ENCODE results near the gene E4F1. TPM values are rescaled to one million over a fixed set of nuclear protein-coding genes. Genes with fewer than 3 reads are reported as not detected.
A peak's percentile ranks its signal among the peaks of the same experiment; 100 is the strongest.

E4F1 gene
- total and polyA plus RNA-seq, 2 of the 13 experiments (the other 11 are each of a cell fraction or from before 2014, with no cell fraction given): 13.8 to 19.5 TPM

GRCh38 chr16:2226245-2226793, 2.9 kb downstream of the E4F1 start (continued):
- TF ChIP-seq, protein P1, sequence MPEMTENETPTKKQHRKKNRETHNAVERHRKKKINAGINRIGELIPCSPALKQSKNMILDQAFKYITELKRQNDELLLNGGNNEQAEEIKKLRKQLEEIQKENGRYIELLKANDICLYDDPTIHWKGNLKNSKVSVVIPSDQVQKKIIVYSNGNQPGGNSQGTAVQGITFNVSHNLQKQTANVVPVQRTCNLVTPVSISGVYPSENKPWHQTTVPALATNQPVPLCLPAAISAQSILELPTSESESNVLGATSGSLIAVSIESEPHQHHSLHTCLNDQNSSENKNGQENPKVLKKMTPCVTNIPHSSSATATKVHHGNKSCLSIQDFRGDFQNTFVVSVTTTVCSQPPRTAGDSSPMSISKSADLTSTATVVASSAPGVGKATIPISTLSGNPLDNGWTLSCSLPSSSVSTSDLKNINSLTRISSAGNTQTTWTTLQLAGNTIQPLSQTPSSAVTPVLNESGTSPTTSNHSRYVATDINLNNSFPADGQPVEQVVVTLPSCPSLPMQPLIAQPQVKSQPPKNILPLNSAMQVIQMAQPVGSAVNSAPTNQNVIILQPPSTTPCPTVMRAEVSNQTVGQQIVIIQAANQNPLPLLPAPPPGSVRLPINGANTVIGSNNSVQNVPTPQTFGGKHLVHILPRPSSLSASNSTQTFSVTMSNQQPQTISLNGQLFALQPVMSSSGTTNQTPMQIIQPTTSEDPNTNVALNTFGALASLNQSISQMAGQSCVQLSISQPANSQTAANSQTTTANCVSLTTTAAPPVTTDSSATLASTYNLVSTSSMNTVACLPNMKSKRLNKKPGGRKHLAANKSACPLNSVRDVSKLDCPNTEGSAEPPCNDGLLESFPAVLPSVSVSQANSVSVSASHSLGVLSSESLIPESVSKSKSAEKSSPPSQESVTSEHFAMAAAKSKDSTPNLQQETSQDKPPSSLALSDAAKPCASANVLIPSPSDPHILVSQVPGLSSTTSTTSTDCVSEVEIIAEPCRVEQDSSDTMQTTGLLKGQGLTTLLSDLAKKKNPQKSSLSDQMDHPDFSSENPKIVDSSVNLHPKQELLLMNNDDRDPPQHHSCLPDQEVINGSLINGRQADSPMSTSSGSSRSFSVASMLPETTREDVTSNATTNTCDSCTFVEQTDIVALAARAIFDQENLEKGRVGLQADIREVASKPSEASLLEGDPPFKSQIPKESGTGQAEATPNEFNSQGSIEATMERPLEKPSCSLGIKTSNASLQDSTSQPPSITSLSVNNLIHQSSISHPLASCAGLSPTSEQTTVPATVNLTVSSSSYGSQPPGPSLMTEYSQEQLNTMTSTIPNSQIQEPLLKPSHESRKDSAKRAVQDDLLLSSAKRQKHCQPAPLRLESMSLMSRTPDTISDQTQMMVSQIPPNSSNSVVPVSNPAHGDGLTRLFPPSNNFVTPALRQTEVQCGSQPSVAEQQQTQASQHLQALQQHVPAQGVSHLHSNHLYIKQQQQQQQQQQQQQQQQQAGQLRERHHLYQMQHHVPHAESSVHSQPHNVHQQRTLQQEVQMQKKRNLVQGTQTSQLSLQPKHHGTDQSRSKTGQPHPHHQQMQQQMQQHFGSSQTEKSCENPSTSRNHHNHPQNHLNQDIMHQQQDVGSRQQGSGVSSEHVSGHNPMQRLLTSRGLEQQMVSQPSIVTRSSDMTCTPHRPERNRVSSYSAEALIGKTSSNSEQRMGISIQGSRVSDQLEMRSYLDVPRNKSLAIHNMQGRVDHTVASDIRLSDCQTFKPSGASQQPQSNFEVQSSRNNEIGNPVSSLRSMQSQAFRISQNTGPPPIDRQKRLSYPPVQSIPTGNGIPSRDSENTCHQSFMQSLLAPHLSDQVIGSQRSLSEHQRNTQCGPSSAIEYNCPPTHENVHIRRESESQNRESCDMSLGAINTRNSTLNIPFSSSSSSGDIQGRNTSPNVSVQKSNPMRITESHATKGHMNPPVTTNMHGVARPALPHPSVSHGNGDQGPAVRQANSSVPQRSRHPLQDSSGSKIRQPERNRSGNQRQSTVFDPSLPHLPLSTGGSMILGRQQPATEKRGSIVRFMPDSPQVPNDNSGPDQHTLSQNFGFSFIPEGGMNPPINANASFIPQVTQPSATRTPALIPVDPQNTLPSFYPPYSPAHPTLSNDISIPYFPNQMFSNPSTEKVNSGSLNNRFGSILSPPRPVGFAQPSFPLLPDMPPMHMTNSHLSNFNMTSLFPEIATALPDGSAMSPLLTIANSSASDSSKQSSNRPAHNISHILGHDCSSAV (CRISPR knock-in tag; IDR thresholded peaks at IDR 0.05; ENCODE audit: borderline replicate concordance): no peak
- TF ChIP-seq ZGPAT (CRISPR knock-in tag; IDR thresholded peaks at IDR 0.05) (peak; percentile 76), ZNF746 (CRISPR knock-in tag; IDR thresholded peaks at IDR 0.05) (no peak), GATAD1 (CRISPR knock-in tag; IDR thresholded peaks at IDR 0.05) (peak; percentile 61), CSRNP1 (CRISPR knock-in tag; IDR thresholded peaks at IDR 0.05) (no peak), ZBTB34 (CRISPR knock-in tag; IDR thresholded peaks at IDR 0.05) (no peak; the same call in 1 of the 2 replicates), ZNF619 (CRISPR knock-in tag; IDR thresholded peaks at IDR 0.05) (no peak), CAMTA2 (CRISPR knock-in tag; IDR thresholded peaks at IDR 0.05; ENCODE audit: borderline replicate concordance) (no peak), ZFP1 (CRISPR knock-in tag; IDR thresholded peaks at IDR 0.05) (no peak), ZNF333 (CRISPR knock-in tag; IDR thresholded peaks at IDR 0.05; ENCODE audit: borderline replicate concordance) (no peak), ATRX (CRISPR knock-in tag; IDR thresholded peaks at IDR 0.05; ENCODE audit: borderline replicate concordance) (no peak), SNAI1 (CRISPR knock-in tag; IDR thresholded peaks at IDR 0.05; ENCODE audit: borderline replicate concordance) (no peak), PCBP1 (IDR thresholded peaks at IDR 0.05; ENCODE audit: borderline replicate concordance, low read depth, low read length) (no peak), ZNF512 (CRISPR knock-in tag; IDR thresholded peaks at IDR 0.05) (no peak), ZNF264 (CRISPR knock-in tag; IDR thresholded peaks at IDR 0.05) (no peak), GTF2F1 (IDR thresholded peaks at IDR 0.05; ENCODE audit: low read length) (no peak)
